Measurements from ENCODE around the gene CIAO3. TPM values are rescaled to one million over a fixed set of nuclear protein-coding genes. Genes with fewer than 3 reads are reported as not detected.

Gene CIAO3
- polyA plus RNA-seq, 3 donors = 8.6 to 41.1 (median 11.8) TPM

DNA sequence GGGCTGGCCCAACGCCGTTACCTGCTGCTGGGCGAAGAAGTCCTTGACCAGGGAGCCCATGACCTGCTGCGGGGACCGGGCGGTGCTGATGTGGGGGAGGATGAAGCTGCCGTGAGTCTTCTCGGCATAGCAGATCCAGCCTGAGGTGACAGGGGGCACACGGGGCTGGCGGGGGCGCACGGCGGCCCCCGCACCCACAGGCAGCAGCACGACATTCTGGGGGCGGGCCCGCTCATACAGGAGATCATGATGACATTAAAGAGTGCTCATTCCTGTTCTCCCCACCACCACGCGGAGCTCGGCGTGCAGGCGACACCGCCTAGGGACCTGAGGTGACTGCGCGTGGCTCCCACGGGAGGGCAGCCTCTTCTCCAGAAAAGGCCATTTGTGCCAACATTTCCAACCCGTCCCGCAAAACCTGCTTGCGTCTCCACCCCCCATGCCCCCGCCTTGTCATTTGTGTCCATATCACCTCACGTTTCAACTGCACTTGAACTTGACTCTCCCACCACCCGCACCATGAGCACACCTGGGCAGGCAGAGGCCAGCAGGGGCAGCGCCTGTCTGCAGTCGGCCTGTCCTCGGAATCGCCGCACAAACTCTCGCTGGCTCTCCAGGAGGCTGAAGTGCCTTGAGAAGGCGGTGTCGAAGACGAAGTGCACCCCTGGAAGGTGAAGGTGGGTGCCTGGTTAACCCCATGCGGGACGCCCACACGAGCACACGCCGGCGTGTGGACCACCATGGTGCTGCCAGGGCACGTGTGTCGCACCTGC, 6.4 kb downstream of the CIAO3 start:
- Histone ChIP-seq H3K79me2 (ENCODE audit: insufficient read depth, low read length) (no peaks in the 10 kb centered on the region), H2AFZ (ENCODE audit: insufficient read depth, low read depth, low read length, poor library complexity, severe bottlenecking) (no peak overlapping the region), H3K9ac (ENCODE audit: insufficient read depth, low read length, poor library complexity, severe bottlenecking) (no peak overlapping the region), H3K27ac (ENCODE audit: low read depth in 1 of 2, low read length in 2 of 2) (no peak overlapping the region), H3K36me3 (replicated peaks in 1 of 2; ENCODE audit: control insufficient read depth in 1 of 2, insufficient read depth in 2 of 2, low read length in 2 of 2) (peaks cover 60 to 82% of the 10 kb centered on the region in 2 donors), H3K9me3 (replicated peaks in 1 of 2; ENCODE audit: control insufficient read depth in 1 of 2, insufficient read depth in 1 of 2, low read length in 2 of 2) (no peaks in the 10 kb centered on the region), H4K20me1 (ENCODE audit: insufficient read depth, low read length) (no peaks in the 10 kb centered on the region), H3K4me3 (replicated peaks in 1 of 3; ENCODE audit: low read depth in 2 of 3, low read length in 3 of 3) (no peak overlapping the region), H3K27me3 (ENCODE audit: control insufficient read depth in 2 of 2, insufficient read depth in 2 of 2, low read length in 2 of 2) (no peaks in the 10 kb centered on the region), H3K4me1 (ENCODE audit: control insufficient read depth in 1 of 2, insufficient read depth in 2 of 2, low read length in 2 of 2) (no peaks in the 10 kb centered on the region), H3K4me2 (replicated peaks; ENCODE audit: extremely low read depth, low read length, poor library complexity, severe bottlenecking) (no peak overlapping the region)
- peaks cover 0 to 4% (median 3%) of the 10 kb centered on the region in 3 donors for H3K27me3 Mint-ChIP-seq (ENCODE audit: low read depth in 3 of 3)
- TF ChIP-seq, protein P1, sequence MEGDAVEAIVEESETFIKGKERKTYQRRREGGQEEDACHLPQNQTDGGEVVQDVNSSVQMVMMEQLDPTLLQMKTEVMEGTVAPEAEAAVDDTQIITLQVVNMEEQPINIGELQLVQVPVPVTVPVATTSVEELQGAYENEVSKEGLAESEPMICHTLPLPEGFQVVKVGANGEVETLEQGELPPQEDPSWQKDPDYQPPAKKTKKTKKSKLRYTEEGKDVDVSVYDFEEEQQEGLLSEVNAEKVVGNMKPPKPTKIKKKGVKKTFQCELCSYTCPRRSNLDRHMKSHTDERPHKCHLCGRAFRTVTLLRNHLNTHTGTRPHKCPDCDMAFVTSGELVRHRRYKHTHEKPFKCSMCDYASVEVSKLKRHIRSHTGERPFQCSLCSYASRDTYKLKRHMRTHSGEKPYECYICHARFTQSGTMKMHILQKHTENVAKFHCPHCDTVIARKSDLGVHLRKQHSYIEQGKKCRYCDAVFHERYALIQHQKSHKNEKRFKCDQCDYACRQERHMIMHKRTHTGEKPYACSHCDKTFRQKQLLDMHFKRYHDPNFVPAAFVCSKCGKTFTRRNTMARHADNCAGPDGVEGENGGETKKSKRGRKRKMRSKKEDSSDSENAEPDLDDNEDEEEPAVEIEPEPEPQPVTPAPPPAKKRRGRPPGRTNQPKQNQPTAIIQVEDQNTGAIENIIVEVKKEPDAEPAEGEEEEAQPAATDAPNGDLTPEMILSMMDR (IDR thresholded peaks at IDR 0.05) = no peak
- 96% methylated on average over 49 of the region's 49 CpGs for WGBS (ENCODE audit: insufficient coverage)
- H3K9me3 Mint-ChIP-seq = no peaks in the 10 kb centered on the region
- peaks cover 3% of the 10 kb centered on the region for H3K4me1 Mint-ChIP-seq
- H3K36me3 Mint-ChIP-seq = peaks cover 56 to 80% of the 10 kb centered on the region in 2 donors
- intact Hi-C loops (cut with micrococcal nuclease) = no loop called here
- no peak overlapping the region for H3K27ac Mint-ChIP-seq
- H3K4me3 Mint-ChIP-seq = no peak overlapping the region
- DNase-seq = no peak

DNA sequence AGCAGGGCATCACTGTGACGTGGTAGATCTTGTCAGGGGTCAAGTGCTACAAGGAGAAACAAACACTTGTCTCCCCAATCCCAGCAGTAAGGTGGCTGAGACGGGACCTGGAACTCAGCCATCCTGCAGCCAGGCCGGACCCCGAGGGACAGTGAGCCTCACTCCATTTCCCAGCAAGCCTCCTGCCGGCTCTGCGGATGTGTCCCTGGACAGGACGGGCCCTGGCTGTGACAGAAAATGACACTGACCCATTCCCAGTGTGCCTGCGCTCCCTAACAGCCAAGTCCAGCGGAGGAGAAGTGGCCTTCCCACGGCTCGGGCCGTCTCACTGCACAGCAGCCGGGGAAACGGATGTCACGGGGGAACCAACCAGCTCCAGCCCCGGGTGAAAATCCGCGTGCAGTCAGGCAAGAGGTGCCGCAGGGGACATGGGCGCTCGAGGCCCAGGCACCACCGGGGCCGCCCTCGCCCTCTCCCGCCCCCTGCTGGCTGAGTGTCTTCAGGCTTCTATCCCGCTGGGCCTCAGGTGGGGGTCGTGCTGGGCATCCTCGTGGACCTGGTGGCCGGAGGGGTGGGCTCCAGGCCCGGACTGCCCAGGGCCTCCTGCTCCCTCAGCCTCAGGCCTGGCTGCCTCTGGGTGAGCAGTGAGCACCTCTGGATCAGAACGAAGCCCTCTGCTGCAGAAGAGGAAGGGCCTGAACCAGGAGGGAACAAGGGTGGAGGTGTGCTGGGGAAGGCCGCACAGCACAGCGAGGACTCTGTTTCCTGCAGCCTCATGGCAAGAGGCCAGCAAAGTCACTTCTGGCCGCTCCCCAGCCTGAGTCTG, 7.2 kb downstream of the CIAO3 start:
- Histone ChIP-seq H3K4me1 (ENCODE audit: control insufficient read depth in 1 of 2, insufficient read depth in 2 of 2, low read length in 2 of 2) (peaks cover 1 to 2% of the 10 kb centered on the region in 2 donors), H3K27me3 (ENCODE audit: control insufficient read depth in 2 of 2, insufficient read depth in 2 of 2, low read length in 2 of 2) (peaks cover 0 to 5% of the 10 kb centered on the region in 2 donors), H4K20me1 (ENCODE audit: insufficient read depth, low read length) (no peaks in the 10 kb centered on the region), H3K4me2 (replicated peaks; ENCODE audit: extremely low read depth, low read length, poor library complexity, severe bottlenecking) (no peak overlapping the region), H2AFZ (ENCODE audit: insufficient read depth, low read depth, low read length, poor library complexity, severe bottlenecking) (no peak overlapping the region), H3K9ac (ENCODE audit: insufficient read depth, low read length, poor library complexity, severe bottlenecking) (no peak overlapping the region), H3K27ac (ENCODE audit: low read depth in 1 of 2, low read length in 2 of 2) (no peak overlapping the region), H3K79me2 (ENCODE audit: insufficient read depth, low read length) (no peaks in the 10 kb centered on the region), H3K9me3 (replicated peaks in 1 of 2; ENCODE audit: control insufficient read depth in 1 of 2, insufficient read depth in 1 of 2, low read length in 2 of 2) (no peaks in the 10 kb centered on the region), H3K36me3 (replicated peaks in 1 of 2; ENCODE audit: control insufficient read depth in 1 of 2, insufficient read depth in 2 of 2, low read length in 2 of 2) (peaks cover 58 to 82% of the 10 kb centered on the region in 2 donors), H3K4me3 (replicated peaks in 1 of 3; ENCODE audit: low read depth in 2 of 3, low read length in 3 of 3) (no peak overlapping the region)
- TF ChIP-seq, protein P1 (IDR thresholded peaks at IDR 0.05) = no peak
- DNase-seq = no peak
- no peak overlapping the region for H3K27ac Mint-ChIP-seq
- H3K4me3 Mint-ChIP-seq = no peak overlapping the region
- H3K9me3 Mint-ChIP-seq = no peaks in the 10 kb centered on the region
- WGBS (ENCODE audit: insufficient coverage) = 93% methylated on average over 30 of the region's 34 CpGs
- H3K4me1 Mint-ChIP-seq = peaks cover 2% of the 10 kb centered on the region
- H3K36me3 Mint-ChIP-seq = peaks cover 53 to 73% of the 10 kb centered on the region in 2 donors
- intact Hi-C loops (cut with micrococcal nuclease) = no loop called here
- peaks cover 3 to 12% (median 4%) of the 10 kb centered on the region in 3 donors for H3K27me3 Mint-ChIP-seq (ENCODE audit: low read depth in 3 of 3)

Data from CD14-positive monocyte (primary cell).